ENCODE data around the gene ACY1.

ACY1 gene

DNA sequence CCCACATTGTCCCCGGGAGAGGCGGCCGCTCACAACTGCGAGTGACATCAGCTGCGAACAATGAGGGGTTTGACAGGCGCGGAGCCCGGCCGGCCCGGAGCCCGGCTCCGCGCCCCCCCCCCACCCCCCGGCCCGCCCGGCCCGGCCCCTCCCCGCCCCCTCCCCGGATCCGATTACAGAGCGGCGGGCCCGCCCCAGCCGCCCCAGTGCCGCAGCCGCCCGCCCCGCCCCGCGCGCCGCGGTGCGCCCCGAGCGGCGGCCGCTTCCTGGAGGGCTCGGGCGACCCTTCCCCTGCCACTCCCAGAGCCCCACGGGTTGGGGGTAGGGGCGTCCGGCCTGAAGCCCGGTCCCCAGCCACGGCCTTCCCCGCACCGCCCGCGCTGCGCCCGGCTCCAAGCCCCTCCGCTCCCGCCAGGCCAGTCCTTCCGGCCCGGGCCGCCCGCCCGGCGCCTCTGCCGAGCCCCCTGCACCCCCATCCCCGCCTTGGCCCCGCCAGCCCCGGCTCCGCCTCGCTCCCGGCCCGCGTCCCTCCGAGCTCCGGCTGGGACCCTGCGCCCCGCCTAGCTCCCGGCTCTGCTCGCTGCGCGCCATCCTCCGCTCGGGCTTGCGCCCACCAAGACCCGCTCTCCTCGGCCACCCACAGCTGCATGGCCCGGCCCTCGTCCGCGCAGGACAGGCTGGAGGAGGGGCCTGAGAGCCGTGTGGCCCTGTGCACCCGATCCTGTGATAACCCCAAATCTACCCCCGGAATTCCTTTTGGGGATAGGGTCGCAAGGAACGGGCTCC is 15.8 kb upstream of the ACY1 start, which contains the start of gene PCBP4:
TSS of gene PCBP4 (minus strand) at position 71 of the 786 bp plus-strand sequence. CDS start 6,214 bp downstream, outside the sequence.
- Histone ChIP-seq H3K4me3 (ENCODE audit: low read depth, low read length) (peak within 1 kb of the TSS; percentile 77), H3K27me3 (no peaks in the 10 kb centered on the region), H3K36me3 (no peaks in the 10 kb centered on the region), H3K4me1 (peaks cover 2% of the 10 kb centered on the region; the same call in 1 of the 2 replicates), H3K9me3 (no peaks in the 10 kb centered on the region)
- TF ChIP-seq, protein P1, sequence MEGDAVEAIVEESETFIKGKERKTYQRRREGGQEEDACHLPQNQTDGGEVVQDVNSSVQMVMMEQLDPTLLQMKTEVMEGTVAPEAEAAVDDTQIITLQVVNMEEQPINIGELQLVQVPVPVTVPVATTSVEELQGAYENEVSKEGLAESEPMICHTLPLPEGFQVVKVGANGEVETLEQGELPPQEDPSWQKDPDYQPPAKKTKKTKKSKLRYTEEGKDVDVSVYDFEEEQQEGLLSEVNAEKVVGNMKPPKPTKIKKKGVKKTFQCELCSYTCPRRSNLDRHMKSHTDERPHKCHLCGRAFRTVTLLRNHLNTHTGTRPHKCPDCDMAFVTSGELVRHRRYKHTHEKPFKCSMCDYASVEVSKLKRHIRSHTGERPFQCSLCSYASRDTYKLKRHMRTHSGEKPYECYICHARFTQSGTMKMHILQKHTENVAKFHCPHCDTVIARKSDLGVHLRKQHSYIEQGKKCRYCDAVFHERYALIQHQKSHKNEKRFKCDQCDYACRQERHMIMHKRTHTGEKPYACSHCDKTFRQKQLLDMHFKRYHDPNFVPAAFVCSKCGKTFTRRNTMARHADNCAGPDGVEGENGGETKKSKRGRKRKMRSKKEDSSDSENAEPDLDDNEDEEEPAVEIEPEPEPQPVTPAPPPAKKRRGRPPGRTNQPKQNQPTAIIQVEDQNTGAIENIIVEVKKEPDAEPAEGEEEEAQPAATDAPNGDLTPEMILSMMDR (IDR thresholded peaks at IDR 0.05; ENCODE audit: low read depth, low read length), result no peak
- peak; percentile 59 for DNase-seq

DNA sequence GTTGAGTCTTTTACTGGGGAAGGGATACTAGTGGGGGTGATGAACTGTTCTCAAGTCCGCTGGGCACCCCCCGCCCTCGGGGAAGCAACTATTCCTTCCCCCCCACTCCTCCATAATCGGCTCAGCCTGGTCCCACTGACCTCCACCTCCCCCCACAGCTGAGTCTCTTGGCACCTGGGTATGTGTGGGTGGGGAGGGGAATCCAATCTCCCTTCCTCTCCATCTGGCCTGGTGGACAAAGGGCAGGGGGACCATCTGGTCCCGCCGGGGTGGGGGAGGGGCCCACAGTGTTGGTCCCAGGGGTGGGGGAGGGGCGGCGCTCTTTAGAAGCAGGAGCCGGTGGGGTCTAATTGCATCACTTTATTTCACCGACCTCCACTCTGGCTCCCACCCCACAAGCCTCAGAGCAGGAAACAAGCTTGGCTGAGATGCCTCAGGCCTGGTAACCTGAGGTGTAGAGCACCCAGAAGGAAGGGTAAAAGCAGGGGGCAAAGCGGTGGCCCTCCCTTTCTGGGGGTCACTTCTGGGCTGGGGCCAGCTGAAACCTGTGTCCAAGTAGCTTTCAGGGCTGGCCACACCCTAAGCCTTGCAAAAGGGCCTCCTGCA is 15.1 kb upstream of the ACY1 start:
- TF ChIP-seq, protein P1 (IDR thresholded peaks at IDR 0.05; ENCODE audit: low read depth, low read length), result no peak
- peaks cover 2% of the 10 kb centered on the region; the same call in 1 of the 2 replicates for H3K4me1 ChIP-seq
- DNase-seq, result peak; percentile 57
- peak overlapping the region; percentile 54 for H3K4me3 ChIP-seq (ENCODE audit: low read depth, low read length)
- no peaks in the 10 kb centered on the region for H3K9me3 ChIP-seq
- no peaks in the 10 kb centered on the region for H3K27me3 ChIP-seq
- H3K36me3 ChIP-seq, result no peaks in the 10 kb centered on the region

DNA sequence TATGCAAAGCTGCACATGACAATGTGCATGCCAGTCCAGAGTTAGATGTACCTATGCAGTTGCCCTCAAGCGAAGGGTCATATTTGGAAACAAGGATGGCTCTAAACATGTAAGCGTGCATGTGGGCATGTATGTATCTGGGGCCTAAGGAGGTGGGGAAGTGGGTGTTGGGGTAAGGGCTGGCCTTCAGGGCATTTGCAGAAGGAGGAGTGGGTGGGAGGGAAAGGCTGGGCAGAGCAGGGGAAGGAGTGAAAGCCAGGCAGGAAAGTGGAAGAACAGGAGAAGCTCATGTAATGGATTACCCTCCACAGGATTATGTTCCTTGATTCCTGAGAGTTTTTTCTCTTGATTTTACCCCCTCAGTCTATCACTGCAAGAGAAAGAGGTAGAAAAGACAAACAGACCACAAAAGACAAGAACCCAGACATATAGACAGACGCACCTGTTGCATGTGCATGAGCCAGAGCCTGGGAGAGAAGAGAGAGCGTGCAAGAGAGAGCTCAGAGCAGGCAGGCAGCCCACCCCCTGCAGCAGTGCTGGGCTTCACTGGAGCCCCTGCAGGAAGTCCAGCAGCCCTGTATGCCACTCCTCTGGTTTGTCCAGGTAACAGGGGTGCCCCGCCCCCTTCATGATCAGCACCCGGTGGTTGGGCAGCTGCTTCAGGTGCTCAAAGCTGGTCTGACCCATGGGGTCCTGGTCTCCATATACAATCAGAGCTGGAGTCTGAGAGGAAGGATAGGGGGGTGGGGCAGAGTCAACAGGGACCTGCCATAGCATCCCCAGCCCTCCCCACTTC is 14.3 kb upstream of the ACY1 start:
- no peaks in the 10 kb centered on the region for H3K27me3 ChIP-seq
- H3K4me3 ChIP-seq (ENCODE audit: low read depth, low read length), result no peak overlapping the region
- no peaks in the 10 kb centered on the region for H3K36me3 ChIP-seq
- H3K4me1 ChIP-seq, result peaks cover 3% of the 10 kb centered on the region
- TF ChIP-seq, protein P1 (IDR thresholded peaks at IDR 0.05; ENCODE audit: low read depth, low read length), result no peak
- H3K9me3 ChIP-seq, result no peaks in the 10 kb centered on the region
- no peak for DNase-seq

DNA sequence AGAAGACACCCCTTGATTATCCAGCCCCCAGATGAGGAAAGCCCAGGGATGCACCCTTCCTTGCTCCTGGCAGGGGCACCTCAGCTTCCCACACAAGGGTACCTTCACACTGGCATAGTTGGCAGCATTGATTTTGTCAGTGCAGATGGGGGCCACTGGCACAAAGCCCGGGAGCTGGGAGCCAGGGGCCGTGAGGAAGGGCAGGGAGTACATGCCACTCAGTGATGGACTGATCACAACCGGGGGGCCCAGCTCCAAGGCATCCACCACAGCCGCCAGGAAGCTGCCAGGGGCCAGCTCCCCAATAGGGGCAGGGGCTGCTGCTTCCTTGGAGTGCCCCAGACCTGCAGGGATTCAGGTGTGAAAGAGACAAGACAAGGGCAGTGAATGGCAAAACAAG is 13.5 kb upstream of the ACY1 start:
- H3K36me3 ChIP-seq, result no peaks in the 10 kb centered on the region
- TF ChIP-seq, protein P1 (IDR thresholded peaks at IDR 0.05; ENCODE audit: low read depth, low read length), result no peak
- DNase-seq, result no peak
- H3K9me3 ChIP-seq, result no peaks in the 10 kb centered on the region
- peaks cover 11% of the 10 kb centered on the region for H3K4me1 ChIP-seq
- H3K4me3 ChIP-seq (ENCODE audit: low read depth, low read length), result no peak overlapping the region
- H3K27me3 ChIP-seq, result no peaks in the 10 kb centered on the region

DNA sequence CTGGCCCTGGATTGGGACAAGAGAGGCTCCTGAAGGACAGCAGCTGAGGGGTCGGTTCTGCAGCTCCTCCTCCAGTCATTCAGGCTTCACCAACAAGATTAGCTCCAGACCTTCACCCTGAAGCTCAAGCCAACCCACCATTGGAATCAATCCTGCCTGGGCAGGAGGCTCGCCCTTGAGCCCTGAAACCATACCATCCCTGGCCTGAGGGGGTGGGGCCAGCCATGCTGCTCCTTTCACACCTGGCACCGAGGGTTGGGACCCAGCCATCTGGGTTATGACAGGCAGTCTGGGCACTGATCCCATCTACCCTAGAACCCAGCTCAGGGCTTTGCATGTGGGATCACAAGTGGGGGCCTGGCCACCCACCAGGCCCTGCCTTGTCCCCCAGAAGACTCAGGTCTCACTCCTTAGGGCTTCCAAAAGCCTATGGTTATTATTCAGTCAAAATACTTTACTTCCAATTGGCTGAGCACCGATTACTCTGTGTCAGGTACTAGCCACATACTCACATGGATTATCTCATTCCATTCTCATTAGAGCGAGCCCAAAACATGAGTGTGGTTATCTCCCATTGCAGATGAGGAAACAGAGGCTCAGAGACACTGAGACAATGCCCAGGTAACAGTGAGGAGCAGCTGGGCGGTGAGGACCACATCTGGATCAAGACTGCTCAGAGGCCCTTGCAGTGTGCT is 12.6 kb upstream of the ACY1 start:
- Histone ChIP-seq H3K27me3 (no peaks in the 10 kb centered on the region), H3K4me3 (ENCODE audit: low read depth, low read length) (no peak overlapping the region), H3K9me3 (no peaks in the 10 kb centered on the region), H3K4me1 (peaks cover 11% of the 10 kb centered on the region), H3K36me3 (no peaks in the 10 kb centered on the region)
- TF ChIP-seq, protein P1 (IDR thresholded peaks at IDR 0.05; ENCODE audit: low read depth, low read length), result no peak
- no peak for DNase-seq
